Thyroid gland (tissue), 4 donors: ENCODE measurements around the gene SUMO4.

Experiments
- POLR2A ChIP-seq, 2 donors: fragments of 450-650 bp; IDR thresholded peaks; one replicate each; pipeline ENCODE4 v1.6.1; 2017; ENCODE audit warnings: antibody characterized with exemption in 2 of 2, mild to moderate bottlenecking in 2 of 2, moderate library complexity in 1 of 2
- TF ChIP-seq, protein P1 (sequence below), 6 experiments: fragments of 200-600 bp in 3 of 6; fragments of 450-650 bp in 3 of 6; sonication (generic) in 3 of 6; IDR thresholded peaks; one replicate each; pipeline ENCODE4 v1.5.1; 2016 to 2019; ENCODE audit warnings: antibody characterized with exemption in 6 of 6, mild to moderate bottlenecking in 2 of 6, inconsistent platforms in 1 of 6, moderate library complexity in 1 of 6

DNA sequence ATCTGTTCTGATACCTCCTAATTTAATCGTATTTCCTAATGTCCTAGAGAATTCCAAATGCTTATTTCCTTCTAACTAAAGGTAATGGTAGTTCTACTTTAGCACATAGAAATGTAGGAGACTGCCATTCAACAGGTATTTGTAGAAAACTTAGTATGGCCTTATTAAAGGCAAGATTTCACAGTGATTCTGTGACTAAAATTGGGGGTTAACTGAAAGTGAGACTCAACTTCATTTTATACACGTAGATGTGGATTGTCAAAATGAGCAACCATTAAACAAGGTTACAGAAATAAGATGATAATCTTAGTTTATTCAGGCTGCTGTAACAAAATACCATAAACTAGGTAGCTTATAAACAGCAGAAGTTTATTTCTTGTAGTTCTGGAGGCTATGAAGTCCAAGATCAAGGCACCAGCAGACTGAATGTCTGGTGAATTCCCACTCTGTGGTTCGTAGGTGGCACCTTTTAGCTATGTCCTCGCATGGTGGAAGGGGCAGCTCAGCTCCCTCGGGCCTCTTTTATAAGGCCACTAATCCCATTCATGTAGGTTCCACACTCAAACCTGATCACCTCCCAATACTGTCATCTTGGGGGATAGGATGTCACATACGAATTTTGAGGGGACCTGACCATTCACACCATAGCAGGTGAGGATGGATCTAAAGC, 43.8 kb upstream of the SUMO4 start:
- TF ChIP-seq, protein P1, sequence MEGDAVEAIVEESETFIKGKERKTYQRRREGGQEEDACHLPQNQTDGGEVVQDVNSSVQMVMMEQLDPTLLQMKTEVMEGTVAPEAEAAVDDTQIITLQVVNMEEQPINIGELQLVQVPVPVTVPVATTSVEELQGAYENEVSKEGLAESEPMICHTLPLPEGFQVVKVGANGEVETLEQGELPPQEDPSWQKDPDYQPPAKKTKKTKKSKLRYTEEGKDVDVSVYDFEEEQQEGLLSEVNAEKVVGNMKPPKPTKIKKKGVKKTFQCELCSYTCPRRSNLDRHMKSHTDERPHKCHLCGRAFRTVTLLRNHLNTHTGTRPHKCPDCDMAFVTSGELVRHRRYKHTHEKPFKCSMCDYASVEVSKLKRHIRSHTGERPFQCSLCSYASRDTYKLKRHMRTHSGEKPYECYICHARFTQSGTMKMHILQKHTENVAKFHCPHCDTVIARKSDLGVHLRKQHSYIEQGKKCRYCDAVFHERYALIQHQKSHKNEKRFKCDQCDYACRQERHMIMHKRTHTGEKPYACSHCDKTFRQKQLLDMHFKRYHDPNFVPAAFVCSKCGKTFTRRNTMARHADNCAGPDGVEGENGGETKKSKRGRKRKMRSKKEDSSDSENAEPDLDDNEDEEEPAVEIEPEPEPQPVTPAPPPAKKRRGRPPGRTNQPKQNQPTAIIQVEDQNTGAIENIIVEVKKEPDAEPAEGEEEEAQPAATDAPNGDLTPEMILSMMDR (IDR thresholded peaks at IDR 0.05) = no peak
- no peak for TF ChIP-seq POLR2A (IDR thresholded peaks at IDR 0.05)
